ENCODE measurements around the gene VENTX. TPM values are rescaled to one million over a fixed set of nuclear protein-coding genes. Genes with fewer than 3 reads are reported as not detected.

The VENTX gene
- total and polyA plus RNA-seq, 10 of the 15 experiments (the other 5 are each of a cell fraction or from before 2014, with no cell fraction given): 0.05 TPM; not detected in 9

GRCh38 chr10:133277277-133277992, 39.8 kb downstream of the VENTX start:
- no peaks in the 10 kb centered on the region for H3K27me3 ChIP-seq (replicated peaks in 1 of 2; ENCODE audit: control insufficient read depth in 2 of 2, insufficient read depth in 2 of 2, low read length in 1 of 2)
- ChIA-PET RAD21 (ENCODE audit: unreplicated experiment) (no interaction called here), SMC1A (ENCODE audit: uncharacterized antibody, unreplicated experiment) (interaction anchor here (1.4 to 1.7 kb wide), 3 partner anchors 20 to 28 kb away, joined by 4 to 5 read pairs (median 5); no protein-coding TSS in a partner anchor), CTCF (interaction anchor here (1.4 to 2.8 kb wide), 3 partner anchors 19 to 30 kb away, joined by 7 to 14 read pairs (median 9); no protein-coding TSS in a partner anchor), POLR2A (interaction anchor here (0.6 to 1.2 kb wide), 4 partner anchors 15 to 124 kb away, joined by 3 to 5 read pairs (median 4); no protein-coding TSS in a partner anchor)
- no peaks in the 10 kb centered on the region for H3K9me3 ChIP-seq (replicated peaks; ENCODE audit: control insufficient read depth, insufficient read depth, low read length)
- ATAC-seq (no peak), DNase-seq (ENCODE audit: low read depth, low spot score) (no peak), FAIRE-seq (no peak)
- H3K4me2 ChIP-seq (ENCODE audit: control insufficient read depth, insufficient read depth): peak overlapping the region; percentile 14; the same call in 1 of the 2 replicates
- no peak overlapping the region for H2AFZ ChIP-seq (ENCODE audit: control insufficient read depth, low read depth, low read length)
- no peak overlapping the region for H3K9ac ChIP-seq (ENCODE audit: control insufficient read depth, insufficient read depth, low read length)
- in situ Hi-C loops (cut with MboI): no loop called here
- H3K27ac ChIP-seq (ENCODE audit: control insufficient read depth, insufficient read depth): no peak overlapping the region
- no TSS peak for BruUV-seq (replicated peaks)
- intact Hi-C loops (cut with micrococcal nuclease; ENCODE audit: unreplicated experiment): no loop called here
- H4K20me1 ChIP-seq (ENCODE audit: control insufficient read depth, insufficient read depth): no peaks in the 10 kb centered on the region; the same call in 1 of the 2 replicates
- 78% methylated on average over 24 of the region's 25 CpGs for WGBS (ENCODE audit: insufficient coverage, insufficient replicate concordance, low lambda C conversion rate, missing lambda C conversion rate)
- peaks cover 33% of the 10 kb centered on the region for H3K4me1 ChIP-seq (ENCODE audit: control insufficient read depth, insufficient read depth, low read length)
- H3K36me3 ChIP-seq (ENCODE audit: control insufficient read depth in 2 of 2, insufficient read depth in 2 of 2, low read length in 1 of 2): peaks cover 3 to 16% of the 10 kb centered on the region in 2 experiments
- H3K79me2 ChIP-seq (ENCODE audit: control insufficient read depth, insufficient read depth, low read length): peaks cover 23% of the 10 kb centered on the region
- TF ChIP-seq LARP7 (IDR thresholded peaks at IDR 0.05): no peak
- peak; percentile 1; the same call in 1 of the 2 replicates for TF ChIP-seq POLR2AphosphoS5 (IDR thresholded peaks at IDR 0.05; ENCODE audit: low read length)
- no peak for TF ChIP-seq IKZF1 (conservative IDR thresholded peaks at IDR 0.05)
- no peak for TF ChIP-seq ZNF24 (IDR thresholded peaks at IDR 0.05)
- no peak overlapping the region for H3K4me3 ChIP-seq

- intact Hi-C loops (cut with micrococcal nuclease; ENCODE audit: unreplicated experiment) (no loop called here), in situ Hi-C loops (cut with MboI) (no loop called here)
- peaks cover 33% of the 10 kb centered on the region for H3K4me1 ChIP-seq (ENCODE audit: control insufficient read depth, insufficient read depth, low read length)
- ChIA-PET POLR2A (interaction anchor here (0.6 to 1.2 kb wide), 5 partner anchors 15 to 124 kb away, joined by 3 to 5 read pairs (median 3); no protein-coding TSS in a partner anchor), RAD21 (ENCODE audit: unreplicated experiment) (interaction anchor here (1.1 kb wide), 1 partner anchor 242 kb away, joined by 3 read pairs; no protein-coding TSS in a partner anchor), CTCF (interaction anchor here (0.9 to 2.8 kb wide), 7 partner anchors 15 to 29 kb away, joined by 3 to 14 read pairs (median 5); no protein-coding TSS in a partner anchor), SMC1A (ENCODE audit: uncharacterized antibody, unreplicated experiment) (interaction anchor here (0.8 to 1.7 kb wide), 4 partner anchors 9 to 28 kb away, joined by 4 to 5 read pairs (median 4); no protein-coding TSS in a partner anchor)
- DNase-seq (ENCODE audit: low read depth, low spot score): no peak
- peak overlapping the region; percentile 85 for H3K4me2 ChIP-seq (ENCODE audit: control insufficient read depth, insufficient read depth)
- no peak for FAIRE-seq
- H3K9me3 ChIP-seq (replicated peaks; ENCODE audit: control insufficient read depth, insufficient read depth, low read length): no peaks in the 10 kb centered on the region
- no TSS peak for BruUV-seq (replicated peaks)
- no peak overlapping the region for H2AFZ ChIP-seq (ENCODE audit: control insufficient read depth, low read depth, low read length)
- H3K36me3 ChIP-seq (ENCODE audit: control insufficient read depth in 2 of 2, insufficient read depth in 2 of 2, low read length in 1 of 2): peaks cover 3 to 12% of the 10 kb centered on the region in 2 experiments
- H3K27ac ChIP-seq (ENCODE audit: control insufficient read depth, insufficient read depth): peak overlapping the region; percentile 53
- H3K4me3 ChIP-seq: no peak overlapping the region
- 47% methylated on average over 12 of the region's 12 CpGs for WGBS (ENCODE audit: insufficient coverage, insufficient replicate concordance, low lambda C conversion rate, missing lambda C conversion rate)
- peaks cover 23% of the 10 kb centered on the region for H3K79me2 ChIP-seq (ENCODE audit: control insufficient read depth, insufficient read depth, low read length)
- H3K27me3 ChIP-seq (replicated peaks in 1 of 2; ENCODE audit: control insufficient read depth in 2 of 2, insufficient read depth in 2 of 2, low read length in 1 of 2): no peaks in the 10 kb centered on the region
- no peaks in the 10 kb centered on the region; the same call in 1 of the 2 replicates for H4K20me1 ChIP-seq (ENCODE audit: control insufficient read depth, insufficient read depth)
- TF ChIP-seq CREM (IDR thresholded peaks at IDR 0.05; ENCODE audit: low read depth) (0 out of 2 replicates have a peak, but pooled peaks have one; percentile 1), POU2F2 (IDR thresholded peaks at IDR 0.05; ENCODE audit: borderline replicate concordance, low read depth, low read length) (0 out of 3 replicates have a peak, but pooled peaks have one; percentile 11), FOXM1 (IDR thresholded peaks at IDR 0.05; ENCODE audit: low read depth, low read length) (no peak), SPI1 (IDR thresholded peaks at IDR 0.05; ENCODE audit: borderline replicate concordance, insufficient read depth, low read depth, low read length) (peak; percentile 3; the same call in 1 of the 2 replicates), POLR2AphosphoS5 (IDR thresholded peaks at IDR 0.05; ENCODE audit: low read length) (0 out of 2 replicates have a peak, but pooled peaks have one; percentile 19)
- no peak for ATAC-seq
- no peak overlapping the region; the same call in 1 of the 2 replicates for H3K9ac ChIP-seq (ENCODE audit: control insufficient read depth, insufficient read depth, low read length)
Observed at GRCh38 chr10:133277993-133278576, 40.4 kb downstream of the VENTX start.
